H1 (cell line): Measurements from ENCODE around the gene LPGAT1. TPM values are rescaled to one million over a fixed set of nuclear protein-coding genes. Genes with fewer than 3 reads are reported as not detected.

Experiments
- CTCF ChIA-PET: fragments of 300-600 bp; sonication (Branson Sonifier 250); formaldehyde crosslinking; loops from one replicate; lab custom pipeline; 2021; ENCODE audit not compliant: partially characterized antibody; lab: Charles Lee
- POLR2A ChIA-PET: fragments of 300-600 bp; sonication (Branson Sonifier 250); formaldehyde crosslinking; loops from one replicate; lab custom pipeline; 2021; ENCODE audit warnings: inconsistent platforms; ENCODE audit not compliant: partially characterized antibody; lab: Charles Lee
- DNase-seq, 2 experiments: peaks; one replicate each; pipeline versions ENCODE4 v3.0.0 to v3.0.0-alpha.2; 2010 to 2022; ENCODE audit warnings: low spot score in 2 of 2, low read depth in 1 of 2, mixed read lengths in 1 of 2
- FAIRE-seq: peaks from 2 replicates; lab custom pipeline; 2011; peaks lifted over from hg19 to GRCh38; lab: Jason Lieb, UNC
- H2AFZ ChIP-seq: 2 replicates; pipeline ENCODE4 v1.8.1; 2012; ENCODE audit warnings: low read length, inconsistent platforms
- H2AK5ac ChIP-seq: 2 replicates; pipeline ENCODE4 v1.6.1; 2013; ENCODE audit warnings: low read depth, low read length
- H2BK120ac ChIP-seq: replicated peaks from 2 replicates; pipeline ENCODE3; 2013; ENCODE audit warnings: low read depth, low read length, inconsistent platforms
- H2BK12ac ChIP-seq: 2 replicates; pipeline ENCODE4 v1.6.1; 2013; ENCODE audit warnings: low read depth, low read length
- H2BK15ac ChIP-seq: 2 replicates; pipeline ENCODE4 v1.6.1; 2013; ENCODE audit warnings: low read length
- H2BK20ac ChIP-seq: 2 replicates; pipeline ENCODE4 v1.6.1; 2013; ENCODE audit warnings: low read length
- H2BK5ac ChIP-seq: 2 replicates; pipeline ENCODE4 v1.6.1; 2013; ENCODE audit warnings: low read depth, low read length
- H3K14ac ChIP-seq: 2 replicates; pipeline ENCODE4 v1.6.1; 2013; ENCODE audit warnings: inconsistent platforms; ENCODE audit not compliant: insufficient read length
- H3K18ac ChIP-seq: 2 replicates; pipeline ENCODE4 v1.6.1; 2013; ENCODE audit warnings: low read length; ENCODE audit errors: extremely low read depth
- H3K23ac ChIP-seq: 2 replicates; pipeline ENCODE4 v1.6.1; 2013; ENCODE audit warnings: inconsistent platforms; ENCODE audit not compliant: insufficient read length
- H3K23me2 ChIP-seq: 2 replicates; pipeline ENCODE4 v1.6.1; 2013; ENCODE audit warnings: low read depth, low read length
- H3K27ac ChIP-seq: 2 replicates; pipeline ENCODE4 v1.6.1; 2011; ENCODE audit warnings: low read depth, low read length, inconsistent platforms
- H3K27me3 ChIP-seq, 4 experiments: replicated peaks in 1 of 4; 1 replicate in 1 of 4; 2 replicates in 3 of 4; pipeline versions ENCODE4 v1.6.1 to v1.8.1; 2011 to 2013; ENCODE audit warnings: low read length in 3 of 4, mild to moderate bottlenecking in 3 of 4, inconsistent platforms in 2 of 4, mixed read lengths in 2 of 4, moderate library complexity in 1 of 4; ENCODE audit not compliant: control insufficient read depth in 3 of 4, insufficient read depth in 3 of 4; ENCODE audit errors: extremely low read depth in 1 of 4
- H3K36me3 ChIP-seq, 4 experiments: 2 replicates each; pipeline versions ENCODE4 v1.6.1 to v1.8.1; 2011 to 2013; ENCODE audit warnings: mild to moderate bottlenecking in 4 of 4, low read length in 3 of 4, moderate library complexity in 2 of 4, control low read depth in 1 of 4, inconsistent platforms in 1 of 4; ENCODE audit not compliant: insufficient read depth in 4 of 4, control insufficient read depth in 2 of 4
- H3K4ac ChIP-seq: replicated peaks from 2 replicates; pipeline ENCODE3; 2013; ENCODE audit warnings: low read length, low read depth, mixed read lengths, inconsistent platforms; ENCODE audit not compliant: insufficient read length
- H3K4me1 ChIP-seq, 4 experiments: replicated peaks in 1 of 4; 1 replicate in 1 of 4; 2 replicates in 3 of 4; pipeline versions ENCODE4 v1.6.1 to v1.8.1; 2011 to 2013; ENCODE audit warnings: low read length in 3 of 4, inconsistent platforms in 2 of 4, mixed read lengths in 1 of 4; ENCODE audit not compliant: insufficient read depth in 4 of 4, control insufficient read depth in 3 of 4
- H3K4me2 ChIP-seq, 2 experiments: 2 replicates each; pipeline versions ENCODE4 v1.6.1 to v1.8.1; 2011 to 2013; ENCODE audit warnings: low read depth in 2 of 2, low read length in 2 of 2, control low read depth in 1 of 2, inconsistent platforms in 1 of 2, mild to moderate bottlenecking in 1 of 2; ENCODE audit not compliant: insufficient read depth in 1 of 2
- H3K4me3 ChIP-seq, 4 experiments: fragments of 200-600, 300-600 bp in 1 of 4; sonication (generic), shearing (Covaris generic), sonication (Bioruptor Twin) in 1 of 4; 2 replicates each; pipeline versions ENCODE4 v1.5.1 to v1.8.1; 2011 to 2016; ENCODE audit warnings: low read length in 4 of 4, low read depth in 3 of 4, control low read depth in 2 of 4, inconsistent platforms in 2 of 4, mild to moderate bottlenecking in 2 of 4, mixed read lengths in 1 of 4, moderate library complexity in 1 of 4; ENCODE audit not compliant: insufficient read depth in 2 of 4; ENCODE audit errors: extremely low read depth in 1 of 4
- H3K56ac ChIP-seq: replicated peaks from 2 replicates; pipeline ENCODE3; 2013; ENCODE audit warnings: low read depth, mild to moderate bottlenecking, mixed read lengths, low read length, inconsistent platforms; ENCODE audit not compliant: insufficient read length
- H3K79me1 ChIP-seq: 2 replicates; pipeline ENCODE4 v1.6.1; 2013; ENCODE audit warnings: low read depth, low read length, control low read depth
- H3K79me2 ChIP-seq, 2 experiments: 2 replicates each; pipeline versions ENCODE4 v1.6.1 to v1.8.1; 2012 to 2013; ENCODE audit warnings: low read length in 2 of 2, mild to moderate bottlenecking in 2 of 2, inconsistent platforms in 1 of 2; ENCODE audit not compliant: insufficient read depth in 2 of 2, control insufficient read depth in 1 of 2
- H3K9ac ChIP-seq, 4 experiments: replicated peaks in 1 of 4; 1 replicate in 1 of 4; 2 replicates in 3 of 4; pipeline versions ENCODE4 v1.6.1 to v1.8.1; 2011 to 2013; ENCODE audit warnings: low read depth in 3 of 4, low read length in 3 of 4, control low read depth in 2 of 4, mild to moderate bottlenecking in 2 of 4, moderate library complexity in 2 of 4, inconsistent platforms in 1 of 4; ENCODE audit errors: extremely low read depth in 1 of 4
- H3K9me3 ChIP-seq, 2 experiments: 2 replicates each; pipeline versions ENCODE4 v1.6.1 to v1.8.1; 2012 to 2013; ENCODE audit warnings: mild to moderate bottlenecking in 2 of 2, moderate library complexity in 2 of 2, control low read depth in 1 of 2, inconsistent platforms in 1 of 2, low read depth in 1 of 2, low read length in 1 of 2, mixed read lengths in 1 of 2; ENCODE audit not compliant: insufficient read depth in 2 of 2
- H4K20me1 ChIP-seq, 2 experiments: replicated peaks in 1 of 2; 2 replicates each; pipeline versions ENCODE3 to v1.8.1; 2011 to 2013; ENCODE audit warnings: inconsistent platforms in 2 of 2, low read length in 2 of 2, mild to moderate bottlenecking in 1 of 2; ENCODE audit not compliant: insufficient read depth in 2 of 2, control insufficient read depth in 1 of 2
- H4K5ac ChIP-seq: 2 replicates; pipeline ENCODE4 v1.6.1; 2013; ENCODE audit warnings: low read length, low read depth, mixed read lengths, inconsistent platforms; ENCODE audit not compliant: insufficient read length
- H4K8ac ChIP-seq: 2 replicates; pipeline ENCODE4 v1.8.0; 2013; ENCODE audit warnings: mild to moderate bottlenecking, moderate library complexity, low read length, inconsistent platforms; ENCODE audit not compliant: insufficient read depth; ENCODE audit errors: extremely low read depth
- H4K91ac ChIP-seq: replicated peaks from 2 replicates; pipeline ENCODE3; 2013; ENCODE audit warnings: low read length, mixed read lengths, inconsistent platforms; ENCODE audit not compliant: insufficient read length
- CBX5 ChIP-seq: fragments of 300-800, 300-1000 bp; sonication (generic); IDR thresholded peaks from 2 replicates; pipeline ENCODE4 v1.7.1; 2016; ENCODE audit warnings: antibody characterized with exemption, low read length, low read depth
- CHD2 ChIP-seq: IDR thresholded peaks from 2 replicates; pipeline ENCODE4 v1.6.1; 2012; ENCODE audit warnings: low read length, improper control_type of control experiment
- GTF2F1 ChIP-seq: IDR thresholded peaks from 2 replicates; pipeline ENCODE4 v1.6.1; 2012; ENCODE audit warnings: low read depth, low read length, improper control_type of control experiment, borderline replicate concordance
- POLR2AphosphoS5 ChIP-seq: IDR thresholded peaks from 2 replicates; pipeline ENCODE4 v1.6.1; 2011; ENCODE audit warnings: low read depth, low read length
- POU5F1 ChIP-seq: IDR thresholded peaks from 2 replicates; pipeline ENCODE4 v1.6.1; 2011; ENCODE audit warnings: low read depth, mild to moderate bottlenecking, low read length, moderate library complexity
- SRF ChIP-seq: IDR thresholded peaks from 2 replicates; pipeline ENCODE4 v1.6.1; 2011; ENCODE audit warnings: mild to moderate bottlenecking, low read depth, low read length, moderate library complexity
- SUZ12 ChIP-seq: fragments of 200-600 bp; sonication (generic); IDR thresholded peaks from 2 replicates; pipeline ENCODE4 v1.6.1; 2012; ENCODE audit warnings: mild to moderate bottlenecking, inconsistent platforms, low read length, moderate library complexity, mixed read lengths
- USF2 ChIP-seq: IDR thresholded peaks from 2 replicates; pipeline ENCODE4 v1.6.1; 2011; ENCODE audit warnings: low read length, improper control_type of control experiment
- WGBS, 2 experiments: shearing (Covaris generic) in 1 of 2; methylation state at CpG; one replicate each; pipeline versions ENCODE4 v1.1.6 to v1.1.7; 2013 to 2015; ENCODE audit warnings: low lambda C conversion rate in 2 of 2, mixed read lengths in 2 of 2, inconsistent platforms in 1 of 2, low coverage in 1 of 2, missing lambda C conversion rate in 1 of 2; ENCODE audit not compliant: insufficient replicate concordance in 2 of 2, insufficient coverage in 1 of 2, insufficient read length in 1 of 2; ENCODE audit errors: extremely low coverage in 1 of 2, missing lambda C conversion rate in 1 of 2; 5-methylcytosine and 5-hydroxymethylcytosine counted together
- polyA plus RNA-seq, 7 experiments: library from polyadenylated mRNA; depleted of rRNA in 3 of 7; stranded (reverse) in 5 of 7; unstranded in 2 of 7; fragments of >200 nt in 5 of 7; fragments of 200-250 nt in 2 of 7; gene quantifications; 1 replicate in 5 of 7; 2 replicates in 1 of 7; 4 replicates in 1 of 7; pipeline versions ENCODE4 v1.2.1 to v1.2.3, GENCODE V29; 2011 to 2013; ENCODE audit warnings: missing spikeins in 2 of 7, mixed read lengths in 2 of 7
- total RNA-seq: library from RNA; stranded (reverse); fragmentation: NEBNext Ultra II Directional; extraction: Animal tissue kit (Norgen Biotek cat#: 25700); gene quantifications from 2 replicates; pipeline ENCODE4 v1.2.1, GENCODE V29; 2021

The LPGAT1 gene
- total and polyA plus RNA-seq, 2 of the 8 experiments (the other 6 are each of a cell fraction or from before 2014, with no cell fraction given) = 2.3 to 13.5 TPM

GRCh38 chr1:211713231-211713630 is 117.3 kb downstream of the LPGAT1 start:
- Histone ChIP-seq H3K4ac (no peak overlapping the region), H4K20me1 (no peaks in the 10 kb centered on the region), H3K23ac (no peak overlapping the region), H3K56ac (no peak overlapping the region), H2BK15ac (no peak overlapping the region), H2AK5ac (no peak overlapping the region), H3K23me2 (no peaks in the 10 kb centered on the region), H3K14ac (no peak overlapping the region), H3K27me3 (no peaks in the 10 kb centered on the region), H2BK20ac (no peak overlapping the region), H3K79me1 (no peaks in the 10 kb centered on the region), H4K91ac (no peak overlapping the region), H2BK120ac (no peak overlapping the region), H2AFZ (no peak overlapping the region), H3K4me1 (no peaks in the 10 kb centered on the region), H2BK5ac (no peak overlapping the region), H3K79me2 (no peaks in the 10 kb centered on the region), H3K9me3 (no peaks in the 10 kb centered on the region), H3K36me3 (no peaks in the 10 kb centered on the region), H2BK12ac (no peak overlapping the region), H3K18ac (no peak overlapping the region), H4K8ac (no peak overlapping the region), H3K4me3 (no peak overlapping the region), H3K27ac (no peak overlapping the region), H3K4me2 (no peak overlapping the region), H3K9ac (no peak overlapping the region), H4K5ac (no peak overlapping the region)
- FAIRE-seq (no peak), DNase-seq (no peak)
- CTCF ChIA-PET = interaction anchor here (1.0 to 1.2 kb wide), 2 partner anchors 11 to 15 kb away, joined by 3 to 6 read pairs; no protein-coding TSS in a partner anchor
- TF ChIP-seq GTF2F1 = no peak
- TF ChIP-seq POU5F1 = no peak
- TF ChIP-seq SUZ12 = no peak
- TF ChIP-seq POLR2AphosphoS5 = no peak
- TF ChIP-seq USF2 = no peak
- TF ChIP-seq CHD2 = no peak
- no peak for TF ChIP-seq SRF
- no peak for TF ChIP-seq CBX5
- WGBS, 2 experiments = 93% methylated on average over 10 of the region's 10 CpGs; no CpG with 5 or more reads in 1 of the 2 experiments
- POLR2A ChIA-PET = no interaction called here
